GM10248 (cell line): ENCODE results near the gene TSPYL1.

Experiments
- CTCF ChIA-PET: fragments of 300-600 bp; sonication (Branson Sonifier 250); formaldehyde crosslinking; extraction: SDS; loops from one replicate; lab custom pipeline; 2021; ENCODE audit warnings: antibody characterized with exemption; lab: Yijun Ruan, JAX
- POLR2A ChIA-PET: fragments of 350-650 bp; sonication (Branson Sonifier 250); formaldehyde crosslinking; extraction: SDS; loops from one replicate; lab custom pipeline; 2020; ENCODE audit warnings: antibody characterized with exemption; lab: Yijun Ruan, JAX
- DNase-seq: peaks from one replicate; pipeline ENCODE4 v3.0.0; 2012; ENCODE audit errors: extremely low spot score
- CTCF ChIP-seq: IDR thresholded peaks from 2 replicates; pipeline ENCODE4 v1.5.1; 2012; ENCODE audit warnings: mild to moderate bottlenecking, low read depth; ENCODE audit errors: extremely low read depth, missing control alignments, control extremely low read depth

TSPYL1 gene

DNA sequence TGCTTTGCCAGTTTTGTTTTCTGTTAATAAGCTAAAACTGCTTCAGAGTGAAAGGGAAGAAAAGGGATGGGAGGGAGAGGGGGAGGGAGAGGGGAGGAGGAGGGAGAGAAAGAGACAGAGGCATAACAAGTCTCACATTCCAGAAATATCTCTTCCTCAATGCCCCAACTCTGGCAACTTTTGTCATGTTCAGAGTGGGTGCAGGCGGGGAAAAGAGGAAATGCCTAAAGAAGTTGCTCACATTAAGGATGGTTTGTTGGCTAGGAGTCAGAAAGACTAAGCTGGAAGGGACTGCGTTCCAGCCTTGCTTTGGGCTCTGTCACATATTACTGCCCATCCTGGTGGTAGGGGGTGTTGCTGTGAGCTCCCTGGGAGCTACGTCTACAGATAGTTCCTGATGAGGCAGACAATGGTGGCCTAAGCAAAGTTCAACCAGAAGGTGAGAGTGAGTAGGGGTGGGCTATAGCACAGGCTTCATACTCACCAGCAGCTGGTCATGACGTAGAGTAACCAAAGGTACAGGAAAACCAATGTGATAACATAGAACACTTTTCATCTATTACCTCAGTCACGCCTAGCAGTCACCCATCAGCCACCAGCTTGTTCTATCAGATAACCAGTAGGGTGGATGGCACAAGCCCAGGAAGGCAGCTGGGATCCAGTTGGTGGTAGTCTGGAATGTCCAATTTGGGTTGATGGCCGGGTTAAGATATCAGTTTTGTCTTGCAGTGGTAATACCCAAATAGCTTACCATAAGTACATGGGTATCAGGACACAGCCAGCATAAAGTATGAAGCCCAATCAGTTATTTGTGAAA is 28.0 kb downstream of the TSPYL1 start:
- DNase-seq, result no peak
- CTCF ChIA-PET, result interaction anchor here (1.1 to 2.2 kb wide), 5 partner anchors 10 to 41 kb away, joined by 3 to 10 read pairs (median 6); no protein-coding TSS in a partner anchor

GRCh38 chr6:116248577-116248976 is 31.2 kb downstream of the TSPYL1 start:
- TF ChIP-seq CTCF, result no peak
- no peak for DNase-seq
- CTCF ChIA-PET, result interaction anchor here (1.6 kb wide), 1 partner anchor 14 kb away, joined by 3 read pairs; no protein-coding TSS in a partner anchor
- POLR2A ChIA-PET, result no interaction called here

More for the DNA sequence above, 28.0 kb downstream of the TSPYL1 start:
- POLR2A ChIA-PET, result no interaction called here
- no peak for TF ChIP-seq CTCF

DNA sequence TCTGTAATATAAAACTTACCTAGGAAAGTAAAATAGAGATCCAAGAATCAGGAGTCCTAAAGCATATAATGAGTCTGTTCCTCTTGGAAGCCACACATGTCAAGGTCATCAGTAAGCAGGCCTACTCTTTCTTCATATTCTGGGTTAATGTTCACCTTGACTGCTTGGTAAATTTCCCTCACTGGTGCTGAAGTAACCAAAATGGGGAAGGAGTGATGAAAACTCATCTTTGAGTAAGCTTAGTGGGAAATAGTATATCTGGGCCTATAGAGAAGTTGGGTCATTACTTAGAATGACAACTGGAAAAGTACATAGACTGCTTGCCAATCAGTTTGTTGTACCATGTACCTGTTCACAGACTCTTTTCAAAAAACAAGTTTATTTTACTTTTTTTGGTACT is 32.4 kb downstream of the TSPYL1 start:
- DNase-seq, result no peak
- no peak for TF ChIP-seq CTCF
- ChIA-PET POLR2A (no interaction called here), CTCF (interaction anchor here (1.2 to 1.6 kb wide), 2 partner anchors 13 to 24 kb away, joined by 3 read pairs; no protein-coding TSS in a partner anchor)

- no peak for DNase-seq
- no peak for TF ChIP-seq CTCF
- ChIA-PET CTCF (interaction anchor here (1.0 to 1.3 kb wide), 4 partner anchors 12 to 289 kb away, joined by 3 to 4 read pairs (median 4); no protein-coding TSS in a partner anchor), POLR2A (no interaction called here)
These were observed 33.6 kb downstream of the TSPYL1 start for GRCh38 chr6:116246089-116246488.

- POLR2A ChIA-PET, result no interaction called here
- DNase-seq, result no peak
- TF ChIP-seq CTCF, result no peak
- CTCF ChIA-PET, result interaction anchor here (1.9 kb wide), 1 partner anchor 24 kb away, joined by 9 read pairs; no protein-coding TSS in a partner anchor
These were observed 35.4 kb downstream of the TSPYL1 start for GRCh38 chr6:116244284-116244683.

DNA sequence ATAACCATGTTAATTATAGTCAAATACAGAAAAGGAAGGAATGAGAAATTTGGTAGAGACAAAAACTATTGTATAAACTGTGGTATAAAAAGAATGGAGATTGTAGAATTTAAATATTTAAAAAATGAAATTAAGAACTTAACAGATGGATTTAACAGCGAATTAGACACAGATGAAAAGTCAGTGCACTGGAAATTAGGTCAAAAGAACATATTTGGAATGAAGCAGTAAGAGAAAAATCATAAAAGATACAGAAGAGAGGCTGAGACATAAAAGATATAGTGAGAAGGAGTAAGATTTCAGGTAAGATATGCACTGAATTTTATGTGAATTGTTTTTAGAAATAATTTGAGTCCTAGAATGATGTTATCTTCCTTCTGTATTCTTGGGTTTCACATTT is 39.9 kb downstream of the TSPYL1 start:
- no peak for TF ChIP-seq CTCF
- no peak for DNase-seq
- CTCF ChIA-PET, result no interaction called here
- POLR2A ChIA-PET, result no interaction called here
